ENCODE results near the gene IGLL1. TPM values are rescaled to one million over a fixed set of nuclear protein-coding genes. Genes with fewer than 3 reads are reported as not detected.

IGLL1 gene
- total and polyA plus RNA-seq, 2 donors (not counting 1 experiment from before 2014, with no cell fraction given): not detected

DNA sequence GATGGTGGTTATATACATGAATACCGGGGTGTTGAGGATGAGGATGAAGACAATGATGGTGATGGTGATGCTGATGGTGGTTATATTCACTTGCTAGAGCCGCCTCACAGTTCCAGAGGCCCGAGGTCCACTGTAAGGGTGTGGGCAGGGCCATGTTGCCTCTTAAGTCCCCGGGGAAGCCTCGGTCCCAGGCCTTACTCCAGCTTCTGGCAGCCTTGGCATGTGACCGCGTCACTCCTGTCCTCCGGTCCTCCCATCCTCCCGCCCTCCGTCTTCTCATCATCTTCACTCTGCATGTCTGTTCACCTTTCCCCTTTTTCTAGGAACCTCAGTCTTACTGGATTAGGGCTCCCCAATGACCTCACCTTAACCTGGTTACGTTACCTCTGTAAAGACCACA is 54.6 kb downstream of the IGLL1 start:
- TF ChIP-seq CTCF (IDR thresholded peaks at IDR 0.05) (no peak), EZH2 (IDR thresholded peaks at IDR 0.05; ENCODE audit: borderline replicate concordance, insufficient read depth, low read depth, low read length, poor library complexity, severe bottlenecking) (no peak)
- Histone ChIP-seq H3K9ac (ENCODE audit: low read length) (no peak overlapping the region), H2AFZ (ENCODE audit: insufficient read depth, low read depth, low read length, poor library complexity, severe bottlenecking) (no peak overlapping the region), H3K27ac (ENCODE audit: low read length in 2 of 2) (no peak overlapping the region), H3K79me2 (ENCODE audit: control insufficient read depth, insufficient read depth, low read length) (no peaks in the 10 kb centered on the region), H3K4me3 (ENCODE audit: control extremely low read depth in 1 of 5, extremely low read depth in 1 of 5, insufficient read depth in 1 of 5, low read depth in 2 of 5, low read length in 4 of 5) (no peak overlapping the region), H3K9me3 (ENCODE audit: control extremely low read depth in 1 of 3, control insufficient read depth in 2 of 3, insufficient read depth in 1 of 3, low read length in 2 of 3) (no peaks in the 10 kb centered on the region), H3K36me3 (replicated peaks in 1 of 2; ENCODE audit: control extremely low read depth in 1 of 2, control insufficient read depth in 1 of 2, extremely low read depth in 1 of 2, insufficient read depth in 2 of 2, low read length in 1 of 2) (no peaks in the 10 kb centered on the region), H4K20me1 (ENCODE audit: control insufficient read depth, insufficient read depth, low read length, poor library complexity, severe bottlenecking) (no peaks in the 10 kb centered on the region), H3K4me2 (replicated peaks; ENCODE audit: low read depth, low read length, poor library complexity, severe bottlenecking) (no peak overlapping the region), H3K4me1 (ENCODE audit: control insufficient read depth in 2 of 2, insufficient read depth in 2 of 2, low read length in 2 of 2) (peaks cover 13 to 15% of the 10 kb centered on the region in 2 donors), H3K27me3 (replicated peaks in 1 of 4; ENCODE audit: control extremely low read depth in 1 of 4, control insufficient read depth in 3 of 4, insufficient read depth in 4 of 4, low read length in 3 of 4) (peaks cover 0 to 32% (median 12%) of the 10 kb centered on the region in 4 experiments)
- ATAC-seq (ENCODE audit: low read depth) (no peak), DNase-seq (no peak)
- WGBS (ENCODE audit: insufficient coverage): 83% methylated on average over 10 of the region's 11 CpGs
- H3K4me1 Mint-ChIP-seq: peaks cover 17% of the 10 kb centered on the region
- intact Hi-C loops (cut with micrococcal nuclease): no loop called here
- peaks cover 33% of the 10 kb centered on the region for H3K27me3 Mint-ChIP-seq
- H3K27ac Mint-ChIP-seq: no peak overlapping the region
- ChIA-PET POLR2A (no interaction called here), CTCF (no interaction called here)
- H3K4me3 Mint-ChIP-seq: no peak overlapping the region
- H3K9me3 Mint-ChIP-seq (ENCODE audit: insufficient read depth): no peaks in the 10 kb centered on the region

DNA sequence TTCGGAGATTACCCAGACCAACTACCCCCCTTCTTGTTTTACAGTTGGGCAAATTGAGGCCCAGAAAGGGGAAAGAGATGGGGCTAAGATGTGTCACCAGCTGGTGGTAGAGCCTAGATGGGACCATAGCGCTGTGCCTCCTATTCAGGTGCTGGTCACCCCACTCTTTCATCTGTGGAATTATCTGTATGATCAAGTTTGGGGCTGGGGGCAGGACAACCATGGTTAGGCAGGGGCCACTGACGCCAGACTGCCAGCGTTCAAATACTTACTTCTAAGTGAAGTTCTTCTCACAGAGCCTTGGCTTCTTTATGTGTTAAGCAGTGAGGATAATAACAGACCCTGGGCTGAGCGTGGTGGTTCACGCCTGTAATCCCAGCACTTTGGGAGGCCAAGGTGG is 55.9 kb downstream of the IGLL1 start:
- no peak overlapping the region for H3K27ac Mint-ChIP-seq
- Histone ChIP-seq H2AFZ (ENCODE audit: insufficient read depth, low read depth, low read length, poor library complexity, severe bottlenecking) (no peak overlapping the region), H3K79me2 (ENCODE audit: control insufficient read depth, insufficient read depth, low read length) (no peaks in the 10 kb centered on the region), H3K4me1 (ENCODE audit: control insufficient read depth in 2 of 2, insufficient read depth in 2 of 2, low read length in 2 of 2) (peaks cover 13 to 15% of the 10 kb centered on the region in 2 donors), H3K27me3 (replicated peaks in 1 of 4; ENCODE audit: control extremely low read depth in 1 of 4, control insufficient read depth in 3 of 4, insufficient read depth in 4 of 4, low read length in 3 of 4) (peaks cover 0 to 40% (median 12%) of the 10 kb centered on the region in 4 experiments), H4K20me1 (ENCODE audit: control insufficient read depth, insufficient read depth, low read length, poor library complexity, severe bottlenecking) (no peaks in the 10 kb centered on the region), H3K27ac (ENCODE audit: low read length in 2 of 2) (no peak overlapping the region), H3K36me3 (replicated peaks in 1 of 2; ENCODE audit: control extremely low read depth in 1 of 2, control insufficient read depth in 1 of 2, extremely low read depth in 1 of 2, insufficient read depth in 2 of 2, low read length in 1 of 2) (no peaks in the 10 kb centered on the region), H3K9ac (ENCODE audit: low read length) (no peak overlapping the region), H3K9me3 (ENCODE audit: control extremely low read depth in 1 of 3, control insufficient read depth in 2 of 3, insufficient read depth in 1 of 3, low read length in 2 of 3) (no peaks in the 10 kb centered on the region), H3K4me2 (replicated peaks; ENCODE audit: low read depth, low read length, poor library complexity, severe bottlenecking) (no peak overlapping the region), H3K4me3 (ENCODE audit: control extremely low read depth in 1 of 5, extremely low read depth in 1 of 5, insufficient read depth in 1 of 5, low read depth in 2 of 5, low read length in 4 of 5) (no peak overlapping the region)
- 100% methylated on average over 3 of the region's 6 CpGs for WGBS (ENCODE audit: insufficient coverage)
- CTCF ChIA-PET: no interaction called here
- TF ChIP-seq EZH2 (IDR thresholded peaks at IDR 0.05; ENCODE audit: borderline replicate concordance, insufficient read depth, low read depth, low read length, poor library complexity, severe bottlenecking) (no peak), CTCF (IDR thresholded peaks at IDR 0.05) (no peak)
- no peaks in the 10 kb centered on the region for H3K9me3 Mint-ChIP-seq (ENCODE audit: insufficient read depth)
- intact Hi-C loops (cut with micrococcal nuclease): no loop called here
- peaks cover 33% of the 10 kb centered on the region for H3K27me3 Mint-ChIP-seq
- DNase-seq: no peak
- H3K4me1 Mint-ChIP-seq: peaks cover 17% of the 10 kb centered on the region
- no peak for ATAC-seq (ENCODE audit: low read depth)
- no peak overlapping the region for H3K4me3 Mint-ChIP-seq
- POLR2A ChIA-PET: interaction anchor here (0.5 kb wide), 1 partner anchor 261 kb away, joined by 5 read pairs; no protein-coding TSS in a partner anchor

Measured in B cell (primary cell).